Kidney glomerular epithelial cell (primary cell): ENCODE data around the gene MKLN1.
"Not testable (repeated sequence)": the region's sequence is repeated elsewhere in the genome, so short reads cannot be mapped to it uniquely, and the experiment has no call there.

ENCODE experiments used
- DNase-seq: peaks from one replicate; lab custom pipeline; 2025; lab: John Stamatoyannopoulos, UW

The MKLN1 gene

GRCh38 chr7:131501422-131501821, 173.7 kb downstream of the MKLN1 start:
- DNase-seq = no peak

- DNase-seq = no peak
These were observed 174.4 kb downstream of the MKLN1 start for GRCh38 chr7:131501930-131502685.

- peak; percentile 28 for DNase-seq
These were observed 175.3 kb downstream of the MKLN1 start for GRCh38 chr7:131502810-131503508.

- DNase-seq = no peak
These were observed 176.0 kb downstream of the MKLN1 start for GRCh38 chr7:131503639-131504038.

GRCh38 chr7:131504157-131504899, 176.7 kb downstream of the MKLN1 start:
- DNase-seq = no peak

DNA sequence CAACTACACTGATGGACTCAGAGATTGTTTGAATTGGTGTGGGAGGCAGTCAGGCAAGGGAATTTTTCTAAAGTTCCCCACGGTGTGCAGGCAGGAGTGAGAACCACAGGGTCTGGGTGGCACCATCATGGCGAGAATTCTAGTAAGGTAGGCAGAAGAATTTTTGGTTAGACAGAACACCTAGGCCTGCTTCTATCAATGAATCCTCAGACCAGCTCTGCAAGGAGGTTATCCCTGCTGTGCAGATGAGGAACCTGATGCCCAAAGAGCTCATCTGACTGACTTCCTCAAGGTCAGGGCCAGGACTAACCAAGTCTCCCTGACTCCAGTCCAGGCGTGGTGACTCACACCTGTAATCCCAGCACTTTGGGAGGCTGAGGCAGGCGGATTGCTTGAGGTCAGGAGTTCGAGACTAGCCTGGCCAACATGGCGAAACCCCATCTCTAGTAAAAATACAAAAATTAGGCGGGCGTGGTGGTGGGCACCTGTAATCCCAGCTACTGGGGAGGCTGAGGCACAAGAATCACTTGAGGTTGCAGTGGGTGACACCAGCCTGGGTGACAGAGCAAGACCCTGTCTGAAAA, 177.5 kb downstream of the MKLN1 start:
- not testable (repeated sequence) for DNase-seq

GRCh38 chr7:131505636-131506557, 178.2 kb downstream of the MKLN1 start:
- no peak for DNase-seq

DNA sequence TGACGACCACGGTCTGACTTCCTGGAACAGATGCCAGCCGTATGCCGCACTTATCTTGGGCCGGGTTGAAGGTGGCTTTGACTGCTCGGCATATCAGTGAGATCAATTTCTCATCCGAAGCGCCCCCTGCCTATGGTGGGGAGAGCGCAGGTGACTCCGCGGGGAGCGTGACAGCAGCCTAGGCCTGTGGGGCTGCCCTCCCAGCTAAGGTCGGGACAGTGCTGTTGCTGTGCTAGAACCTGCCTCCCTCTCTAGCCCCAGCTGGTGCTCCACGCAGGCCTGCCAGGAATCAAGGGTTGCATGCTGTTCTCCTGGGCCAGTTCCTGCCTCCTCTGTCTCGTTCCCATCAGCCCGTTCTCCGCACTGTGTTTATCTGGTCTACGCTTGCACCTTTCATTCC, 178.9 kb downstream of the MKLN1 start:
- DNase-seq = no peak

- peak; percentile 74 for DNase-seq
These were observed 180.1 kb downstream of the MKLN1 start for GRCh38 chr7:131507592-131508331.

DNA sequence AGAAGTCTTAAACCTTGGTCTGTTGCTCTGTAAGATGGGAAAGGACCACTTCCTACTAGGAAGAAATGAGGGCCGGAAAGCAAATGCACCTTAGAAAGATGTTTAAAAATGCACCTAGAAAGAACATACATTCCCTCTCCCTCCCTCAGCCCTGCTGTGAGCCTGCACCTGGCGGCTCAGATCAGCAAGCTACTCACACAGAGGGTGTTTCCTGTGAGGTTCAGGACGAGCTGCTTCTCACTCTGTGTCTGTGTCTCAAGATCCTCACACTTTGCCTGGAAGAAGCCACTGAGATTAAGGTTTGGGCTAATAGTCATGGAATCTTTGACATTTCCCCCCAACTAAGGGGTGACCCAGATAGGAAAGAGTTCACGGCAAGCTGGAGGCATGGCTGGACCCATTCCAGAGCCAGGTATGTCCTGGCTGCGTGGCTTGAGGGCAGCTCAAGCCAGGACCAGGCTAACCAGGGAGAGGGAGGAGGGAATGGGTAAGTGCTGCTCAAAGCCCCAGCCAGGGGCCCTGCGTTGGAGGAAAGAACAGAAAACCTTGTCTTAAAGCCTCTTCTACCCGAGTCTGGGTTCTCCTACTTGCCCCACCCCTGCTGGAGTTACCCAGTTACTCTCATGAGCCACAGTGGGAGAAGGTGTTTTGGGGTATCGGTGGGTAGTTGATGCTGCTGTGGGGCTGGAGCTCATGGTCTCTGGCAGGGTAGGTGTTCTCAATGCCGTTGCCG, 181.2 kb downstream of the MKLN1 start:
- no peak for DNase-seq

- no peak for DNase-seq
These were observed 182.1 kb downstream of the MKLN1 start for GRCh38 chr7:131509781-131510180.

DNA sequence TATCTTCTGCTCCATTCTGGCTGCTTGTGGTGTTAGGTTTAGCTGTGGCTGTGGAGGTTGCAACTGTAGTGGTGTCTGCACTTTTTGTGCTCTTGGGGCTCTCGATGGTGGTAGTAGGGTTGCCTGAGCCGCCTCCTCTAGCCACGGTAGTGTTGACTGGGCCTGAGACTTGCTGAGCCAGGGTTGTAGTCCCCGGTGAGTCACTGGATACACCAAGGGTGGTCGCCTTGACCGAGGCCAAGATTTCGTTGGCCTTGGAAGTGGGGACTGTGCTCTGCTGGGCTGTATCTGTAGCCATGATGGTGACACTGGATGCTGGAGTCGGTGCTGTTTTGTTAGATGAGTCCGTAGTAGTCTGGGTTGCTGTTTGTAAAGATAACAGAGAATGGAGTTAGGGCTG, 183.4 kb downstream of the MKLN1 start:
- no peak for DNase-seq

DNA sequence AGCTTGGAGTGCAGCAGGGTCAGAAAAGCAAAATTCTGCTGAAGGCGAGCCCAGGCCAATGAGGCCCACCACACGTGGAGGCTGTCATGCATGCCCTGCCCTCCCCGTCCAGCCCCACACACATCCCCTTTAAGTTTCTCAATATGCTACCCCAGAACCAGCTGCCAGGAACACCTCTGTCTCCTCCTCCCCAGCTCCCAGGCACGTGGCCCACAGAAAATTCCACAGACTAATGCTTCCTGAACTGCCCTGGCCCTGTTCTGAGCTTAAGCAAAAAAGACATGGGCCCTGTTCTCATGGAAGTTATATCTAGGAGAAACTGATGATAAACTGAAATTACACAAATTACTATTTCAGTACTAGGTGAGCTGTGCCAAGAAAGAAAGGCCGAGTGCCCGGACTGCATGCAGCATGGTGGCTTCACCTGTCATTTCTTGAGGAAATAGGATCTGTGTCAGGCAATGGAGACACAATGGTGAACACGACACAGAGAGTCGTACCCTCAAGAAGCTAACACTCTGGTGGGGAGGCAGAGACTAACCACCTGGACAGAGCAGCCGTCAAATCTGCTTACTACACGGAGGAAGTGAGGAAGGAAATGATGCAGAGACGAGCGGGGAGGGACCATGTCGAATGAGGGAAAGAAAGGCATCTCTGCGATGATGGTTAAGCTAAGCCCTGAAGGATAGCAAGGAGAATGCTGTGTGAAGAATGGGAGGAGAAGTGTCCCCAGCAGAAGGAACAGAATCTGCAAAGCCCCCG, 184.3 kb downstream of the MKLN1 start:
- DNase-seq = no peak

DNA sequence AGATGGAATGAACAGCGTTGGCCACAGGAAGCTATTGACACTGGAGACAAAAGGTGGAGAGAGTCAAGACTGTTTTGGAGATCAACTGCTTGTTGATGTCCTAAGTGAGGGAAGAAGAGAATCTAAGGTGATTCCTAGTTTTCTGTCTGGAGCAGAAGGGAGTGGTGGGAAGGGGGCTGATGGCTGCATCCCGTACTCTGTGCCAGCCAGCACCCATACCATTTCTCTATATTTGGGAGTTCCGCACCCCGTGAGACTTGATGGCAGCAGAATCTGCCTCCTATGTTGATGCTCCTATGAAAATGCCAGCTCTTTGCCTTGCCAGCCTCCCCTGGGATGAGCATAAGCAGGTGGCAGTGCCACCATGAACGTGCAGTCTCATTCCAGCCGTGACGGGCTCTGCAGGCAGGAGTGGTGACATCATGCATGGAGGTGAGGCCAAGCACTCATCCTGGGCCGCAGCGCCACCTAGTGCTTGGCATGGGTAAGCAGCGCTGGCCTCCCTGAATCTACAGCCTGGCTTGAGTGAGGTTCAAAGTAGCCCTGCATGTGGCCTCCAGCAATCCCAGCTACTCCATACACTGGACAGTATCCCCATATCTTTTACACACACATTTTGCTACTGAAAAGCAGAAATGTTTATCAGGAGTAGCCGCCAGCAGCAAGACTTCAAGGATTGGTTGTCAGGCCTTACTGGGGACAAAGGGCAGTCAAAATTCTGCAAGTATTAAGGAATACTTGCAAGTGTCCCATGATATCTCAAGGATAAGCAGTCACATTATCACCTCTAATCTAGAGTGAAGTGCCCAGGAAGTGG, 185.8 kb downstream of the MKLN1 start:
- peak; percentile 84 for DNase-seq

DNA sequence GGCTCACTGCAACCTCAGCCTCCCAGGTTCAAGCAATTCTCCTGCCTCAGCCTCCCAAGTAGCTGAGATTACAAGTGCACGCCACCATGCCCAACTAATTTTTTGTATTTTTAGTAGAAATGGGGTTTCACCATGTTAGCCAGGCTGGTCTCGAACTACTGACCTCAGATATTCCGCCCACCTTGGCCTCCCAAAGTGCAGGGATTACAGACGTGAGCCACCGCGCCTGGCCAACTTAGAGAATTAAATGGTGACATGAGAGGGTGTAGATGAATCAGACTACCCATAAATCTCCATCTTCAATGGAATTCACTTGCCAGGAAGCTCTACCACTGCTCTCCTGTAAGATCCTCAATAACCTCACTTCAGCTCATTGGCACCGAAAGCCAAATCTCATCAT, 187.8 kb downstream of the MKLN1 start:
- not testable (repeated sequence) for DNase-seq

DNA sequence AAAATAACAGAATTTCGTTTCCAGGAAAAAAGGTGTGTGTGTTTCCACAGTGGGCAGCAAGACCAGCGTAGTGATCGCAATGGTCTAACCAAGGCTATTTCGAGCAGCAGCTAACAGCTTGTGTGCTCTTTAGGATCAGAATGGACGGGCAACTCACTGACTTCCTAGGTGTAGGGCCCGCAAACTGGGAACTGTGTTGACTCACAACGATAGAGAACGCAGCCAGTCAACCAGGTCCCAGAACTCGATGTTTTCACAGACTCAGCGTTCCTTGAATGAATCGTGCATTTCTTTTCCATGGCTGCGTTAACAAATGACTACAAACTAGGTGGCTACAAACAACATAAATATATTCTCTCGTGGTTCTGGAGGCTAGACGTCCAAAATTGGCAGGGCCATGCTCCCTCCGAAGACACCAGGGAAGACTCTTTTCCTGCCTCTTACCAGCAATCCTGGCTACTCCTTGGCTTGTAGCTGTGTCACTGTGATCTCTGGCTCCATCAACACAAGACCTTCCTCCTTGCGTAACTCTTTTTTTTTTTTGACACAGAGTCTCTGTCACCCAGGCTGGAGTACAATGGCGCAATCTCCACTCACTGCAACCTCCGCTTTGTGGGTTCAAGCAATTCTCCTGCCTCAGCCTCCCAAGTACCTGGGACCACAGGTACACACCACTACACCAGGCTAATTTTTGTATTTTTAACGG, 189.7 kb downstream of the MKLN1 start:
- no peak for DNase-seq

DNA sequence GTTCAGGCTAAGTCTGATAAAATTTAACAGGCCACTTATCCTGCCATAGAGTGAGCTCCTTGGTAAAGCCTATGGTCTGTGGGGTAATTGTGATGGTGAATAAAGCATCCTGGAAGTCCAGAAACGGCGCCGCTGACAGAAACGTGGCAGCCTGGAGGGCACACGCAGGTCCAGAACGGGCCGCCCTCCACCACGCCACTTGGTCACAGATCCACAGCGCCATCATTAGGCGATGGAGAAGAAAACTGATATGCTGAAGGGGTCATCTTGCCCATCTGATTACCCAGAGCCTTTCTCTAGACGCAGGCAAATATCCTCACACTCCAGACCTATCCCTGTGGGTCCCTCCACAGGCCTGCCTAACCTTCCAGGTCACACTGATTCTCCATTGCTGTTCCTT, 190.9 kb downstream of the MKLN1 start:
- DNase-seq = no peak
